Retinal pigment epithelial cell (primary cell): ENCODE results near the gene SPPL3.
A peak's percentile ranks its signal among the peaks of the same experiment; 100 is the strongest.

ENCODE experiments used
- DNase-seq: peaks from one replicate; pipeline ENCODE4 v3.0.0-alpha.2; 2010; ENCODE audit warnings: low read depth
- H3K4me3 ChIP-seq: 2 replicates; pipeline ENCODE4 v1.5.1; 2011; ENCODE audit warnings: mild to moderate bottlenecking, low read length, control low read depth, moderate library complexity
- CTCF ChIP-seq: conservative IDR thresholded peaks from 2 replicates; pipeline ENCODE4 v1.5.1; 2011; ENCODE audit warnings: low read depth, low read length, control low read depth, inconsistent platforms

Gene SPPL3

GRCh38 chr12:120725151-120725658 lies 179.0 kb downstream of the SPPL3 start:
- no peak for TF ChIP-seq CTCF
- DNase-seq, result no peak
- peak overlapping the region; percentile 59 for H3K4me3 ChIP-seq

GRCh38 chr12:120724720-120725119 lies 179.4 kb downstream of the SPPL3 start:
- DNase-seq, result no peak
- TF ChIP-seq CTCF, result no peak
- H3K4me3 ChIP-seq, result no peak overlapping the region

- TF ChIP-seq CTCF, result no peak
- H3K4me3 ChIP-seq, result no peak overlapping the region
- no peak for DNase-seq
These were observed 181.4 kb downstream of the SPPL3 start for GRCh38 chr12:120722784-120723183.

- no peak for TF ChIP-seq CTCF
- DNase-seq, result no peak
These were observed 182.3 kb downstream of the SPPL3 start for GRCh38 chr12:120721866-120722265.

GRCh38 chr12:120720987-120721801 lies 183.0 kb downstream of the SPPL3 start:
- no peak for DNase-seq
- H3K4me3 ChIP-seq, result no peak overlapping the region
- TF ChIP-seq CTCF, result no peak

More at GRCh38 chr12:120721866-120722265, 182.3 kb downstream of the SPPL3 start:
- H3K4me3 ChIP-seq, result no peak overlapping the region

- no peak overlapping the region for H3K4me3 ChIP-seq
- no peak for DNase-seq
- no peak for TF ChIP-seq CTCF
These were observed 183.7 kb downstream of the SPPL3 start for GRCh38 chr12:120720234-120720986.
